HG02885 (cell line): ENCODE results near the gene TMEM19.

Source experiments
- ATAC-seq: cut with Tn5 transposase; IDR thresholded peaks from one replicate; pipeline ENCODE4 v1.9.1; 2021; ENCODE audit warnings: mild to moderate bottlenecking; ENCODE audit not compliant: unreplicated experiment, poor library complexity

The TMEM19 gene

DNA sequence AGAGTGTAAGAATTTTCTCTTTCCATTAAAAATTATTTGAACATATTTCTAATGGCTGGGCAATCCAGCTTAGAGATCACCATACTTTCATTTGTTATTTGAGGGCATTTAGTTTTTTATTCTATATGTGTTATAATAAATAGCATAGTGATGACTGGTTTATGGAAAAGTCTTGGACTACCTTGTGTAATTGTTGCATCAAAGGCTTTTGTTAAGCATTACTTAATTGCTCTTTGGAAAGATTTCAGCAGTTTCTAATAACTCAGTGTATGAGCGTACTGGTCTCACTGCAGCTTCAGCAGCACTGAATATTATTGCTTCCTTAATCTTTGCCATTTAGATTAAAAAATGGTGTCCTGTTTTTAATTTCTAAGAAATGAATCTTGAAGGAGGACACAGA, 22.8 kb downstream of the TMEM19 start:
- no peak for ATAC-seq

DNA sequence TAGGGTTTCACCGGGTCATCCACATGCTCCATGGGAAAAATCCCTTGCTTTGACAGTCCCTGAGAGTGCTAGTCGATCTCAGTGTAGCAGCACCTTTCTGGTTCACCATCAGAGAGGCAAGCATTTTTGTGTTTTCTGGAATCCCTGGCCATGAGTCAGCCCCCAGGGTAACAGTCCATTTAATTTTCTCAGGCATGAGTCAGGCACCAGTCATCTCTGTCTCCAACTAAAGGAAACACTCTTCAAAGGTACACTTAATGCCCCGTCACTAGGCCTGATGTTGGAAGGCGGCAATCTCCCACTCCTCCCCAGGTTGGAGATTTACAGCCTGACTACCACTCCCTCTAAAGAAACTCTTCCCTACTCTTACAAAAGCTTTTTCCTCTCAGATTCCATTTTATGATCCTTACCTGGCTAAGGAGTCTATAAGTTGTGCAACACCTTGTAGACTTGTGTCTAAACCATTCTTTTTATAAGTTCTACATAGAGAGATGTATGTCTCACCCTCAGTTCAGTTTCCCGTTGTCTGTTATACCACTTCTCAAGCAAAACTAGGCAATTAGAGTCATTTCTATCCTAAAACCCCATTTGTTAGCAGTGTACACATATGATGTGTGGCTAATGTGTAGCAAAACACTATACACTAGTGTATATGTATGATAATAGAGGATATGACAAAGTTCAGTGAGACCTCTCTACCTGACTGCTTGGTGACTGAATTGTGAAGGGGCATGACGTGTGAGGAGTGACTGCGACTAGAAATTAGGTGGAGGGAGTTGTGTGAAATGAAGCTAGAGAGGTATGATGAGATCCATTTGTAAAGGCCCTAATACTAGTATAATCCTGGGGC, 24.6 kb downstream of the TMEM19 start:
- no peak for ATAC-seq

DNA sequence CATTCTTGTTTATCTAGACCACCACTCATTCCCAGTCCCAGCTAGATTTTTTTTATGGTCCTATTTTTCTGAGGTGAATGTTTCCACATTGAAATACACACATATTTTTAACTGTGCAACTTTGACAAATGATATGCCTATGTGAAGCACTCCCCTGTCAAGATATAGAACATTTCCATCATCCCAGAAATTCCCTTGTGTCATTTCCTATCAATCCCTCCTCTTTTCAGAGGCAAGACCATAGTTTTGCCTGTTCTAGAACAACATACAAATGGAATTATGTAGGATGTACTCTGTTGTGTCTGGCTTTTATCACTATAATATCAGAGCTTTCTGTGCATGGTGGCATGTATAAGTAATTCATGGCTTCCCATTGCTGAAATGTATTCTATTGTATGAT, 32.7 kb downstream of the TMEM19 start:
- ATAC-seq = no peak

DNA sequence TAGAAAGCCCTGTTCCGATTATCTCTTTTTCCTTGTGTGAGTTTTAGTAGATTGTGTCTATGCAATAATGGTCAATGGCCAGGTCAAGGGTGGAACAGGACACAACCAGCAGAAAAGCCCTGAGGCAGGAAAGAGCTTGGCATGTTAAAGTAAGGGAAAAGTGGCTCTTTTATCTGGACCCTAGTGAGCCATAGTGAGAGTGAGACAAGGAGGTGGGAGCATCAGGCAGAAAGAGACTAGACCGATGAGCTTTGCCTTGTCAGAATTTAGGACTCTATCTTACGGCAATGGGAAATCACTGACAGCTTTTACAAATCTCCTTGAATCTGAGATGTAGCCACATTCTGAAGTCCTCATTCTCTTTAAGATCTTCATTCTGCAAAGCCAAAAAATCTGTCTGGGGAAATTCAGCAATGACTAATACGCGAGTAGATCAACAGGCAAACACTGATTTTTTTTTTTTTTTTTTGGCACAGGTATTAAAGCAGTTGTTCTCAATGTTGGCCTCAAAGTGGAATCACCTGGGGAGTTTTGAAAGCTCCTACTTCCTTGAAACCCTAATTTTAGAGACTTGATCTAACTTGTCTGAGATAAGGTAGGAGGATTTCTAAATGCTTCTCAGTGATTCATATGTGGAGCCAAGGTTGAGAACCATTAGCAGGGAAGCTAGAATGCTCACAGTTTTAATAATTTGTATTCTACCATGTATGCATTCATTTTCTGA, 33.9 kb downstream of the TMEM19 start:
- no peak for ATAC-seq

DNA sequence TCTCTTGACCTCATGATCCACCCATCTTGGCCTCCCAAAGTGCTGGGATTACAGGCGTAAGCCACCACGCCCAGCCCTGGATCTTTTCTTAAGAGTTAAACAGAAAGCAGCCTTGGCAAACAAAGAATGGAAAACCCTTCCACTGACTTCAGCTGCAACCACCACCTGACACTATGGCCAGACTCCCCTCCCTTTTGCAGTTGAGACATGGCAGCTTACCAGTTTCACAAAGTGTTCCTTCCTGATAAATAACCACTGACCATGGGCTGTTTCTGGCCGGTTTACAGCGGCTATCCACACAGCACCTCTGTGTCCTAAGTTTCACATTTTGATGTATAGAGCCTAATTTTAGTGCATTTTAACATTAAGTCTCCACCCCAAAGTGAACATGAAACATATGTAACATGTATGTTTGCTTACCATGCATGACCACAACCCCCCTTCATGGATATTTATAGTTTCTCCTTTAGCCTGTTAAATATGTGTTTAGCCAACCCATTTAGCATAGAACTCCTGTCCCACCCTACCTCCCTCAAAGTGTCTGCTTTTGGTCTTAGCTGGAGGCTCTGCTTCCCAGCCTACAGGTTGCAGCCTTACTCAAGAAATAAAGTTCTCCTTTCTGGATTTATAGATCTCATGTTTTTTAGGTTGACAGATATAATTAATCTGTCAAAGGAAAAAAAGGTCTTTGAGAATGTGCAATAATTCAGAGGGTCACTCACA, 36.1 kb downstream of the TMEM19 start:
- no peak for ATAC-seq

DNA sequence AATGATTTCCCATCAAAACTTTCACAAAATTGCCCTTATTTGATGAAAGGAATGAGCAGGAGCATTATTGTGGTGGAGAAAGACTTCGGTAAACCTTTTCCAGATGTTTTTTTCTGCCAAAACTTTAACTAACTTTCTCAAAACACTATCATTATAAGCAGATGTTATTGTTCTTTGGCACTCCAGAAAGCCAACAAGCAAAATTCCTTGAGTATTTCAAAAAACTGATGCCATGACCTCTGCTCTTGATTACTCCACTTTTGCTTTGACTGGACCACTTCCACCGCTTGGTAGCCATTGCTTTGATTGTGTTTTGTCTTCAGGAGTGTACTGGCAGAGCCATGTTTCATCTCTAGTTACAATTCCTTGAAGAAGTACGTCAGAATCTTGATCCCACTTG, 39.1 kb downstream of the TMEM19 start:
- ATAC-seq = no peak

DNA sequence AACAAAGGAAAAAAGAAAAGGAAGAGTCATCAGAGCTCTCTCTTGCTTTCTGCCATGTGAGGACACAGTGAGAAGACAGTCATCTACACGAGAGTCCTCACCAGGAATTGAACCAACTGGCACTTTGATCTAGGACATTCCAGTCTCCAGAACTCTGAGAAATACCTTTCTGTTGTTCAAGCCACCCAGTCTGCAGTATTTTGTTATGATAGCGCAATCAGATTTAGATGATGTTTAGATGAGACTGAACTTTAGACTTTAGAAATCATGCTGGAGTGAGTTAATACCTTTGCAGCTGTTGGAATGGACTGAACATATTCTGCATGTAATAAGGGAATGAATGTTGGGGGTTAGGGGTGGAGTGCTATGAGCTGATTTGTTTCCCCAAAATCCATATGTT, 40.7 kb downstream of the TMEM19 start:
- ATAC-seq = no peak

DNA sequence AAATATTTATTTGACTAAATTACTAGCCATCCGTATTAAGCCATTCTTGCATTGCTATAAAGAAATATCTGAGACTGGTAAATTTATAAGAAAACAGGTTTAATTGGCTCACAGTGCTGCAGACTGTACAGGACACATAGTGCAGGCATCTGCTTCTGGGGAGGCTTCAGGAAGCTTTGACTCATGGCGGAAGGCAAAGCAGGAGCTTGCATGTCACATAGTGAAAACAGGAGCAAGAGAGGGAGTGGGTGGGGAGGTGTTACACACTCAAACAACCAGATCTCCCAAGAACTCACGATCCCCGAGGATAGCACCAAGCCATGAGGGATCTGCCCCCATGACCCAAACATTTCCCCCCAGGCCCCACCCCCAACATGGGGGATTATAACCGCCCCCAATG, 42.1 kb downstream of the TMEM19 start:
- no peak for ATAC-seq

DNA sequence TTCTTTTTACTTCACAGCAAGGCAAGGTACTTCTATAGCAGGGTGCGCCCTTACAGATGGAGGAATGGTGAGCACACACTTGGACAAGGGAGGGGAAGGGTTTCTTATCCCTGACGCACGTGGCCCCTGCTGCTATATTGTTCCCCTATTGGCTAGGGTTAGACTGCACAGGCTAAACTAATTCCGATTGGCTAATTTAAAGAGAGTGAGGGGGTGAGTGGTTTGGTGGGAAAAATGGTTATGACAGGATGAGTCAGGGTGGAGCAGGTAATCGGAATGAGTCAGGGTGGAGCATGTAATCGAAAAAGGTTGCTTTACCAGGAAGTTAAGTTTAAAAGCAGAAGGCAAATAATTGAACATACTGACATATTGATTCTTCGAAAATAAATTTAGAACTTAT, 45.1 kb downstream of the TMEM19 start:
- ATAC-seq = no peak

DNA sequence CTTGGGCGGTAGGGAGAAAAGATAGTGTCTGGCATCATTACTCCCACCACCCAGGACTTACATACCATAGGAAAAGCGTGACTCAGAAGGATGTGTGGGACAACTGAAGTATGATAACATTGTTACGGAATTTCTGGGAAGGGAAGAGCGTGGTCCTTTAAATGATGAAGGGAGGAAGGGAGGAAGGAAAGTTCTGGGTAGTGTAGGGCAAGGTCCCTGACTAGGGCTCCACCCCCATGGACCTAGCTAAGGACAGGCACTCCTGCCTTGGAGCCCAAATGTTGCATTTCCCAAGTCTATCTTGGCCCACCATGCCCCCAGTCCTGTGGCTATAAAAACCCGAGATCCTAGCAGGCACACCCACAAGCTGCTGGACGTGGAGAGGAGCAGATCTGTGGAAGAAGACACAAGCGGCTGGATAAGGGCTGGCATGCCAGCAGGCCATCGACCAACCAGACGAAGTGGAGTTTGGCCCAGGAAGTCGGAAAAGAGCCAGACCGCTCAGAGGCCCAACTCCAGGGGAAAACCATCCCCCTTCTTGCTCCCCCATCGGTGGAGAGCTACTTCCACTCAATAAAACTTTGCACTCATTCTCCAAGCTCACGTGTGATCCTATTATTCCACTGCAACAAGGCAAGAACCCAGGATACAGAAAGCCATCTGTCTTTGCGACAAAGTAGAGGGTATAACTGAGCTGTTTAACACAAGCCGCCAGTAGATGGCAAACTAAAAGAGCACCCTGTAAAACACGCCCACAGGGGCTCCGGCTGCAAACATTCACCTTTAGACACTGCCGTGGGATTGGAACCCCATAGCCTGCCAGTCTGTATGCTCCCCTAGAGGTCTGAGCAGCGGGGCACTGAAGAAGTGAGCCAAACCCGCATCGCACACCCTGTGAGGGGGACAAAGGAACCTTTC, 45.8 kb downstream of the TMEM19 start:
- peak; percentile 76 for ATAC-seq

DNA sequence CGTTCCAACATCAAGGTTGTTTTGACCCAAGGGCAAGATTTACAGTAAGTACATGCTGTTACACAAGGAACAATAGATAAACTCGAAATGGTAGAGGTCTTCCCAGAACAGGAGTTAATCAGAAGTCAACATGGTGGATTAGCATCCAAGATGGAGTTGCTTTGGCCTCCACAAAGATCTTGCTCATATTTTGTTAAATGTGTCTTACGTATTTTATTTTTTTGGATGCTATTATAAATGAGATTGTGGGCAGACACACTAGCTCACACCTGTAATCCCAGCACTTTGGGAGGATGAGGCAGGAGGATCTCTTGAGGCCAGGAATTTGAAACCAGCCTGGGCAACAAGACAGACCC, 46.5 kb downstream of the TMEM19 start:
- ATAC-seq = peak; percentile 2

DNA sequence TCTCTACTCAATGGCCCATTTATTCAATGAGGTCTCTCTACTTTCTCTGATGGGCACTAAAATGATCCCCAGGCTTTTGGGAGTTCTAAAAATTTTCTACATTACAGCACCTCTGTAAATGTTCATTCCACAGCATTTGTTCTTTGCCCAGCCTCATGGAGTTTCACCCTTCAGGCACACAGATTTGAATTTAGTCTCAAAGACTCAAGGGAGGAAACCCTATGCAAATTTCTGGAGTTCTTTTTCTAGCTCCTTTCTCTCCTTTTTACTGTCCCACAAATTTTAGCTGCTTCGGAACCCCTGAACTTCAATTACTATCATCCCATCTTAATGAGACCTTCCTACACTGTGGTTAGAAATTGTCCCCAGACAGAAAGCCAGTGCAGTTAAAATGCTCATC, 51.3 kb downstream of the TMEM19 start:
- peak; percentile 59 for ATAC-seq

DNA sequence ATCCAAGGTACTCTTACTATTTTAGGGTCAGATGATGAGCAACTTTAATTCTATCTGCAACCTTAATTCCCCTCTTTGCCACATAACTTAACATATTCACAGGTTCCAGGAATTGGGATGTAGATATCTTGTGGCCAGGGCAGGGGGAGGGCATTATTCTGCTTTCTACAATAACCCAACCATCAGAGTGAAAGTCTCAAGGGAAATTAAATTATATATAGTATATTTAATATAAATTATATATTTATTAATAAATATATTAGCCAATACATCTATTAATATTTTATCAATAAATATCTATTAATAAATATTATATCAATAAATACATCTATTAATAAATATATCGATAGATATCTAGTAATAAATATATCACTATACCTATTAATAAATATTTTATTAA, 57.1 kb downstream of the TMEM19 start:
- ATAC-seq = no peak

DNA sequence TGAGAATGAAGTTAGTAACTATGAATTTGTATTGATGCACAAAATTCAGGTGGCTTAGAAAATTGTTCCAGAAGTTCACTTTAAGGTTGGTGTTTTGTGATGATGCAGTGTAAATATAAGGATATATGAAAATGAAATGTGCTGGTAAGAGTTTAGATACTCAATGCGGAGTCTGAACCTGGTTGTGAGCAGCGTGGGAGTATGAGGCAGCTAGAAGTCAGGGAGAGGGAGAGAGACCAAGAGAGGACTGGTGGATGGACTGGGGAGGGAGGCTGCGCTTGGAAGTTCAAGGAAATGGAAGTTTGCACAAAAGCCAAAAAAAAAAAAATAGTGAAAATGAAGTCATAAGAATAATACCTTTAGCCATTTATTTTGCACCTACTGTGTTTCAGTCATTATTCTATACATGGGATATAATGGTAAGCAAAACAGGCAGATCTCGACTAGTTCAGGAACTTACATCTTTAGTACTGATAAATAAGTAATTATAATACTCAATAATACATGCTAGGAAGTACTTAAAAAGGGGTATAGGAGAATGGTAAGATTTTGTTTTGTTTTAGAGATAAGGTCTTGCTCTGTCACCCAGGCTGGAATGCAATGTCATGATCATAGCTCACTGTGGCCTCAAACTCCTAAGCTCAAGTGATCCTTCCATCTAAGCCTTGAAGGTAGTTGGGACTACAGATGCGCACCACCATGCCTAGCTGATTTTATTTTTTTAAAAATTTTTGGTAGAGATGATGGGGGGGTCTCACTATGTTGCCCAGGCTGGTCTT, 58.8 kb downstream of the TMEM19 start:
- ATAC-seq = no peak

DNA sequence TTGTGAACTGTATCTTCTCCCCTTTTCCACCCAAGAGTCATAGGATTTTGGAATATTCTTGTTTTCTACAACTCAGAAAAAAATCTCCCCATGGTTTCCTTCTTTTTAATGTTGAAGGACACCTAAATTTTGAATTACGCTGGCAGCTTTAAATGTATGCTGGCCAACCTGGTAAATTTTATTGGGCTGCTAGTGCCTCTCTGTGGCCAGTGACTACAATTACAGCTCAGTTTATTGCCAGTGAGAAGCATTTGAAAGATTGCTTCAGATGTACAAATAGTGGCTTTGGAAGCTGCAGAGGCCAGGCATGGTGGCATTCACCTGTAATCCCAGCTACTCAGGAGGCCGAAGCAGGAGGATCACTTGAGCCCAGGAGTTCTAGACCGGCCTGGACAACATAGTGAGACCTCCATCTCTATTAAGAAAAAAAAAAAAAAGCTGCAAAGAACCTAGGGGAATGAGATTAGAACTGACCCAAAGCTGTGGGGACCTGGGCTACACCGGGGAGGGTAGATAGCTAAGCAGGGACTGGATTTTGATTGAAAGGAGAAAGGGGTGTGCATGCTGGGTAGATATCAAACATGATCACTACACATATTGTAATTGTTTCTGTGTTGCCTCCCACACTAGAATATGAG, 61.2 kb downstream of the TMEM19 start:
- ATAC-seq = peak; percentile 93

DNA sequence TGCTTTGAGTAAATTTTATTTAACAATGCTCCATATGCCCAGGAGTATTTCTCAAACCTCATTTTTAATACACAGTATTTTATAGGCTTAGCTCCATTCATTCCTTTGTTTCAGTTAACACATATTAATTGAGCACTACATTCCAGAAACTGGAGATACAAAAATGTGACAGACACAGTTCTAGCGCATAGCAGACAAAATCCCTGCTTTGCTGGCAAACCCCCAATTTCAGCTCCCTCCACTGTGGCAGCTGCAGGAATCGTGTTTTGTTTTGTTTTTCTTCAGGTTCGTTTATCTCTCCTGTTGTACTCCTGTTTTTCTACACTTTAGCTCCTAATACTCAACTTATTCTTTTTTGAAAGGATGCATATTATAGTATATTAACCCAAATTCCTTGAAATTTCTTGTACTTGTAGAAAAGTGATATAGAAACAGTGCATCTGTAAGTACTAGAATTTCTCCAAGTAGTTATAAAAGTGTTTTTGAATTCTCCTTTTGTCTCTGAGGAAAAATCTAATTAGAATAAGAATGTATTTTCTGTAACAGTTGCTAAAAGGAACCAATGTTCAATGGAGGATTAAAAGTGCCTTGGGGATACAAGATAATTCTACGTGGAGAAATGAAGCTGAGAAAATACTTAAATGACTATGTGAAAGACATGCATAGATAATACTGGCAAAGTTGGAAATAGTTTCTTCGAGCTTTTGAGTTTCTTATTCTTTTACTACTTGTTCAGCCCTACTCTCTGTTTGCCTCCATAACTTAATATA, 62.4 kb downstream of the TMEM19 start:
- ATAC-seq = no peak

DNA sequence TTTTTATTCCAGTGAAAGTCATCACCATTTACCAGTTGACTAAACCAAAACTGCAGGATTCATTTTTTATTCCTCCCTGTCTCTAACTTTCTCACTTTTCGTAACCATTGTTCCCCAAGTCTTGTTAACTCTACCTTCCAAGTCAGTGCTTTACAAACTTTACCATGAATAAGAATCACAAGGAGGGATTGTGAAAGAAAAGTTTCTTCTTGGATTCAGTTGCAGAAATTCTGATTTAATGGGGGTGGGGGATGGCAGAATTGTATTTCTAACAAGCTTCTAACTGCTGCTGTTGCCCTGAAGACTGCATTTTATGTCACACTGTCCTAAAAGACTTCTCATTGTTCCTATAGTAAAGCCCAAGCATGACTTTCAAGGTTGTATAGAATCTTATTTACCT, 63.8 kb downstream of the TMEM19 start:
- ATAC-seq = no peak

DNA sequence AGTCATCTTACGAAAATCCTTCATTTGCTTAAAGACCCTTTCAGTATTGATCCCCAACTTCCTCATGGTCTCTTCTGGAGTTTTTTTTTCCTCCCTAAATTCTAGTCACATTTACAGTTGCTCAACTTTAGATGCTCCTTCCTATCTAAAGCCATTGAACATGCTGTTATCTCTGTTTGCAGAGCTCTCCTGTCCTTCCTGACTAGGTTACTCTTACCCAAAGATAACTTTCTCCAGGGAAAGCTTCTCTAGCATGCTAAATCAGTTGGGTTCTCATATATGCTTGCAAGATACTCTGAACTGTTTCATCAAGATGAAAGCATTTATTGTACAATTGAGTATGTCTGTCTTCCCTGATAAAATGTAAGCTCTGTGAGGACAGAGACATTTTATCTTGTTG, 67.0 kb downstream of the TMEM19 start:
- ATAC-seq = no peak
